Common myeloid progenitor, CD34-positive (primary cell): ENCODE results near the gene COL5A2.

ENCODE experiments used
- CTCF ChIA-PET: fragments of 350-600 bp; sonication (Branson Sonifier 250); formaldehyde crosslinking; loops from one replicate; lab custom pipeline; 2021; ENCODE audit warnings: antibody characterized with exemption; lab: Charles Lee
- POLR2A ChIA-PET: fragments of 350-600 bp; sonication (Branson Sonifier 250); formaldehyde crosslinking; loops from one replicate; lab custom pipeline; 2021; ENCODE audit warnings: antibody characterized with exemption; lab: Charles Lee
- DNase-seq, 3 donors: peaks; one replicate each; pipeline versions ENCODE4 v3.0.0 to v3.0.0-alpha.2; 2013
- H3K27ac ChIP-seq, 2 experiments: 1 replicate in 1 of 2; 2 replicates in 1 of 2; pipeline ENCODE4 v1.7.0; 2013; ENCODE audit warnings: inconsistent platforms in 2 of 2, low read length in 2 of 2, mild to moderate bottlenecking in 2 of 2, low read depth in 1 of 2, moderate library complexity in 1 of 2; ENCODE audit not compliant: severe bottlenecking in 2 of 2, insufficient read depth in 1 of 2, poor library complexity in 1 of 2
- H3K27me3 ChIP-seq, 5 experiments: replicated peaks in 2 of 5; 1 replicate in 3 of 5; 2 replicates in 2 of 5; pipeline versions ENCODE4 v1.6.1 to v1.7.0; 2013; ENCODE audit warnings: low read length in 4 of 5, mild to moderate bottlenecking in 2 of 5, moderate library complexity in 2 of 5, inconsistent platforms in 1 of 5; ENCODE audit not compliant: insufficient read depth in 5 of 5, control insufficient read depth in 4 of 5
- H3K36me3 ChIP-seq, 4 experiments: 1 replicate in 2 of 4; 2 replicates in 2 of 4; pipeline versions ENCODE4 v1.6.1 to v1.7.0; 2013; ENCODE audit warnings: low read length in 3 of 4, control low read depth in 1 of 4, mild to moderate bottlenecking in 1 of 4; ENCODE audit not compliant: control insufficient read depth in 4 of 4, insufficient read depth in 4 of 4
- H3K4me1 ChIP-seq, 4 experiments: 1 replicate in 3 of 4; 2 replicates in 1 of 4; pipeline versions ENCODE4 v1.6.1 to v1.7.1; 2013; ENCODE audit warnings: low read length in 3 of 4, mild to moderate bottlenecking in 3 of 4, control low read depth in 1 of 4, inconsistent platforms in 1 of 4, moderate library complexity in 1 of 4; ENCODE audit not compliant: control insufficient read depth in 4 of 4, insufficient read depth in 4 of 4; ENCODE audit errors: control extremely low read depth in 1 of 4
- H3K4me3 ChIP-seq, 7 experiments: 1 replicate in 4 of 7; 2 replicates in 3 of 7; pipeline versions ENCODE4 v1.5.1 to v1.7.0; 2013; ENCODE audit warnings: mild to moderate bottlenecking in 7 of 7, low read length in 6 of 7, moderate library complexity in 6 of 7, inconsistent platforms in 2 of 7, low read depth in 2 of 7, control low read depth in 1 of 7; ENCODE audit not compliant: insufficient read depth in 4 of 7, control insufficient read depth in 1 of 7; ENCODE audit errors: extremely low read depth in 1 of 7
- H3K9me3 ChIP-seq, 5 experiments: 1 replicate in 4 of 5; 2 replicates in 1 of 5; pipeline versions ENCODE4 v1.6.1 to v1.7.1; 2013; ENCODE audit warnings: low read length in 4 of 5, mild to moderate bottlenecking in 2 of 5, inconsistent platforms in 1 of 5, low read depth in 1 of 5, moderate library complexity in 1 of 5; ENCODE audit not compliant: control insufficient read depth in 4 of 5, insufficient read depth in 2 of 5; ENCODE audit errors: control extremely low read depth in 1 of 5
- WGBS: methylation state at CpG from one replicate; pipeline ENCODE4 v1.1.5; 2013; ENCODE audit not compliant: insufficient coverage; 5-methylcytosine and 5-hydroxymethylcytosine counted together

COL5A2 gene

GRCh38 chr2:189168856-189169499 lies 10.6 kb downstream of the COL5A2 start:
- Histone ChIP-seq H3K4me1 (no peaks in the 10 kb centered on the region), H3K36me3 (no peaks in the 10 kb centered on the region), H3K27ac (no peak overlapping the region), H3K4me3 (no peak overlapping the region), H3K9me3 (no peaks in the 10 kb centered on the region), H3K27me3 (no peaks in the 10 kb centered on the region)
- ChIA-PET CTCF (no interaction called here), POLR2A (no interaction called here)
- 100% methylated on average over 1 of the region's 2 CpGs for WGBS
- DNase-seq, result no peak

DNA sequence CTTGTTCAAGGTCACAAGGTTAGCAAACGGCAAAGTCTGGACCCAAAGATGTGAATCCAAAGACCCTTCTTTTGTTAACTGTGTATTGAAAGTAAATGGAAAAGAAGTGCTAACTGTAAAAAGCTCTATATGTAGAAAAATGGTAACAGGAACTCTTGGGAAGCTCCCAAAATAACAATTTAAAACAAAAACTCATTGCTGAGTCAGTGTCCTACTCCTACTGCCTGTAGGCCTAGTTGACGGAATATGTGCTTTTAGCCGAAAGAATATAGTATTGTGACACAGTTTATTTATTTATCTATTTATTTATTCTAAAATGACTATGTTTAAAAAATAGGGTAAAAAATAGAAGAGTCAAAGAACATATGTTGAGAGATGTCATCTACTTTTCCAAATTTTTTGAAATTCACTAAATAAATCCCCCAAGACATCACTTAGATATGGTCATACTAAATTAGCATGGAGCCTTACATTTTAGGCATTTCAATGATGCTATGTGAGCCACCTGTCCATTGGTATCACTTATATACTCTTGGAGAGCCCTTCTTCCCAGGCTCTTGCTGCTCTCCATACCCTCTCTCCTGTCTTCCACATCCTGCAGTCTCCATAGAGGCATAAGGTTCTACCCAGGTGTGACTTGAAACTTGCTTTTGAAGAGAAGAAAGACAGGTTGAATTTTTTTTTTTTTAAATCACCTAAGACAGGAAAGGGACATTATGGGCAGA lies 13.7 kb downstream of the COL5A2 start:
- CTCF ChIA-PET, result no interaction called here

DNA sequence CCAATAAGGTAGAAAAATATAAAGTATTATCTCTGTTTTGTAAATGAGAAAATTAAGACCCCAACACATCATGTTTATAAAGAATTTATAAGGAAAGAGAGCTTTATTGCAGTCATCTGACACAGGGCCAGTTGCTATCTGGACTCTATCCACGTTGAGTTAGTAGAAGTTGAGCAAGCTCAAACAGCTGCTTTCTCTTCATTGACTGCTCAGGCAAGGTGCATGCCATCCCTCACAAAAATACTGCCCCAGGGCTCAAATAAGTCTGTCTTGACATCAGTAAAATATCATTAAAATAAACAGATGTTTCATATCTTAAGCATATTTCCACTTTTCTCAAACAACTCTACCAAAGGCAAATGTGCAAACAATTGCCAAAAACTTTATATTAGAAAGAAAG lies 14.8 kb downstream of the COL5A2 start:
- no peak overlapping the region for H3K27ac ChIP-seq
- H3K9me3 ChIP-seq, result no peaks in the 10 kb centered on the region
- WGBS, result 80% methylated on average over 1 of the region's 1 CpG
- H3K4me1 ChIP-seq, result no peaks in the 10 kb centered on the region
- no peaks in the 10 kb centered on the region for H3K36me3 ChIP-seq
- CTCF ChIA-PET, result no interaction called here
- no peak overlapping the region for H3K4me3 ChIP-seq
- DNase-seq, result no peak
- POLR2A ChIA-PET, result no interaction called here
- no peaks in the 10 kb centered on the region for H3K27me3 ChIP-seq

More for the DNA sequence above, 13.7 kb downstream of the COL5A2 start:
- POLR2A ChIA-PET, result no interaction called here
- WGBS, result 100% methylated on average over 1 of the region's 3 CpGs
- H3K36me3 ChIP-seq, result no peaks in the 10 kb centered on the region
- H3K4me1 ChIP-seq, result no peaks in the 10 kb centered on the region
- DNase-seq, result no peak
- no peaks in the 10 kb centered on the region for H3K9me3 ChIP-seq
- H3K27ac ChIP-seq, result no peak overlapping the region
- H3K27me3 ChIP-seq, result no peaks in the 10 kb centered on the region
- H3K4me3 ChIP-seq, result no peak overlapping the region

GRCh38 chr2:189163889-189164288 lies 15.7 kb downstream of the COL5A2 start:
- Histone ChIP-seq H3K27ac (no peak overlapping the region), H3K9me3 (no peaks in the 10 kb centered on the region), H3K27me3 (no peaks in the 10 kb centered on the region), H3K4me3 (no peak overlapping the region), H3K4me1 (no peaks in the 10 kb centered on the region), H3K36me3 (no peaks in the 10 kb centered on the region)
- POLR2A ChIA-PET, result no interaction called here
- no peak for DNase-seq
- WGBS, result 67% methylated on average over 1 of the region's 3 CpGs
- CTCF ChIA-PET, result no interaction called here

GRCh38 chr2:189162566-189162965 lies 17.0 kb downstream of the COL5A2 start:
- no peaks in the 10 kb centered on the region for H3K4me1 ChIP-seq
- no peaks in the 10 kb centered on the region for H3K9me3 ChIP-seq
- ChIA-PET CTCF (no interaction called here), POLR2A (no interaction called here)
- no peak overlapping the region for H3K4me3 ChIP-seq
- no peak for DNase-seq
- H3K27ac ChIP-seq, result no peak overlapping the region
- no peaks in the 10 kb centered on the region for H3K36me3 ChIP-seq
- H3K27me3 ChIP-seq, result no peaks in the 10 kb centered on the region

- Histone ChIP-seq H3K27ac (no peak overlapping the region), H3K4me1 (no peaks in the 10 kb centered on the region)
- CTCF ChIA-PET, result no interaction called here
Observed at GRCh38 chr2:189161894-189162293, 17.7 kb downstream of the COL5A2 start.

GRCh38 chr2:189159717-189160116 lies 19.8 kb downstream of the COL5A2 start:
- Histone ChIP-seq H3K27ac (no peak overlapping the region), H3K9me3 (no peaks in the 10 kb centered on the region), H3K36me3 (no peaks in the 10 kb centered on the region), H3K4me3 (no peak overlapping the region), H3K4me1 (no peaks in the 10 kb centered on the region), H3K27me3 (no peaks in the 10 kb centered on the region)
- POLR2A ChIA-PET, result no interaction called here
- DNase-seq, result no peak
- CTCF ChIA-PET, result no interaction called here
- 92% methylated on average over 3 of the region's 4 CpGs for WGBS

More at GRCh38 chr2:189161894-189162293, 17.7 kb downstream of the COL5A2 start:
- H3K9me3 ChIP-seq, result no peaks in the 10 kb centered on the region
- H3K36me3 ChIP-seq, result no peaks in the 10 kb centered on the region
- POLR2A ChIA-PET, result no interaction called here
- no peaks in the 10 kb centered on the region for H3K27me3 ChIP-seq
- H3K4me3 ChIP-seq, result no peak overlapping the region
- 100% methylated on average over 1 of the region's 3 CpGs for WGBS
- DNase-seq, result no peak
